Measurements from ENCODE around the gene SHC3. TPM values are rescaled to one million over a fixed set of nuclear protein-coding genes. Genes with fewer than 3 reads are reported as not detected.

The SHC3 gene
- total and polyA plus RNA-seq, 2 experiments from 2014 or later: 1.3 to 2.9 TPM

DNA sequence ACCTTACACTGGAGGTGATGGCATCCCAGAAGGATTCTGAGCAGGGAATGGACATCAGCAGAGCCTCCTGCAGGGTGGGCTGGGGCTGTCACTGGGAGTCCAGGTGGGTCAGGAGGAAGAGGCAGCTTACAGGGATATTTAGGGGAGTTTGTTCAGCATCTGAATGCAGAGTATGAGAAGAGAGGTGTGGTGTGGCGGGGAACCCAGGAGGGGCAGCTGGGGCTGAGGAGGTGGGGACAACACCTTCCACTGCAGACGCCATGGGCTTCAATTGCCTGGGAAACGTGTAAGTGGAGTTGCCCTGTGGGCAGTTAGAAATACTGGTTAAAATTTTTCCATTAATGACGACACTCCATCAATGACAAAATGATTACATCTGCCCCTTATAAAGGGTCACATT lies 153.9 kb downstream of the SHC3 start (continued):
- TF ChIP-seq, protein P1, sequence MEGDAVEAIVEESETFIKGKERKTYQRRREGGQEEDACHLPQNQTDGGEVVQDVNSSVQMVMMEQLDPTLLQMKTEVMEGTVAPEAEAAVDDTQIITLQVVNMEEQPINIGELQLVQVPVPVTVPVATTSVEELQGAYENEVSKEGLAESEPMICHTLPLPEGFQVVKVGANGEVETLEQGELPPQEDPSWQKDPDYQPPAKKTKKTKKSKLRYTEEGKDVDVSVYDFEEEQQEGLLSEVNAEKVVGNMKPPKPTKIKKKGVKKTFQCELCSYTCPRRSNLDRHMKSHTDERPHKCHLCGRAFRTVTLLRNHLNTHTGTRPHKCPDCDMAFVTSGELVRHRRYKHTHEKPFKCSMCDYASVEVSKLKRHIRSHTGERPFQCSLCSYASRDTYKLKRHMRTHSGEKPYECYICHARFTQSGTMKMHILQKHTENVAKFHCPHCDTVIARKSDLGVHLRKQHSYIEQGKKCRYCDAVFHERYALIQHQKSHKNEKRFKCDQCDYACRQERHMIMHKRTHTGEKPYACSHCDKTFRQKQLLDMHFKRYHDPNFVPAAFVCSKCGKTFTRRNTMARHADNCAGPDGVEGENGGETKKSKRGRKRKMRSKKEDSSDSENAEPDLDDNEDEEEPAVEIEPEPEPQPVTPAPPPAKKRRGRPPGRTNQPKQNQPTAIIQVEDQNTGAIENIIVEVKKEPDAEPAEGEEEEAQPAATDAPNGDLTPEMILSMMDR (conservative IDR thresholded peaks at IDR 0.05; ENCODE audit: low read depth in 2 of 2): no peak
- TF ChIP-seq, protein P2, sequence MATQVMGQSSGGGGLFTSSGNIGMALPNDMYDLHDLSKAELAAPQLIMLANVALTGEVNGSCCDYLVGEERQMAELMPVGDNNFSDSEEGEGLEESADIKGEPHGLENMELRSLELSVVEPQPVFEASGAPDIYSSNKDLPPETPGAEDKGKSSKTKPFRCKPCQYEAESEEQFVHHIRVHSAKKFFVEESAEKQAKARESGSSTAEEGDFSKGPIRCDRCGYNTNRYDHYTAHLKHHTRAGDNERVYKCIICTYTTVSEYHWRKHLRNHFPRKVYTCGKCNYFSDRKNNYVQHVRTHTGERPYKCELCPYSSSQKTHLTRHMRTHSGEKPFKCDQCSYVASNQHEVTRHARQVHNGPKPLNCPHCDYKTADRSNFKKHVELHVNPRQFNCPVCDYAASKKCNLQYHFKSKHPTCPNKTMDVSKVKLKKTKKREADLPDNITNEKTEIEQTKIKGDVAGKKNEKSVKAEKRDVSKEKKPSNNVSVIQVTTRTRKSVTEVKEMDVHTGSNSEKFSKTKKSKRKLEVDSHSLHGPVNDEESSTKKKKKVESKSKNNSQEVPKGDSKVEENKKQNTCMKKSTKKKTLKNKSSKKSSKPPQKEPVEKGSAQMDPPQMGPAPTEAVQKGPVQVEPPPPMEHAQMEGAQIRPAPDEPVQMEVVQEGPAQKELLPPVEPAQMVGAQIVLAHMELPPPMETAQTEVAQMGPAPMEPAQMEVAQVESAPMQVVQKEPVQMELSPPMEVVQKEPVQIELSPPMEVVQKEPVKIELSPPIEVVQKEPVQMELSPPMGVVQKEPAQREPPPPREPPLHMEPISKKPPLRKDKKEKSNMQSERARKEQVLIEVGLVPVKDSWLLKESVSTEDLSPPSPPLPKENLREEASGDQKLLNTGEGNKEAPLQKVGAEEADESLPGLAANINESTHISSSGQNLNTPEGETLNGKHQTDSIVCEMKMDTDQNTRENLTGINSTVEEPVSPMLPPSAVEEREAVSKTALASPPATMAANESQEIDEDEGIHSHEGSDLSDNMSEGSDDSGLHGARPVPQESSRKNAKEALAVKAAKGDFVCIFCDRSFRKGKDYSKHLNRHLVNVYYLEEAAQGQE (IDR thresholded peaks at IDR 0.05; ENCODE audit: unreplicated experiment): no peak
- no peak for TF ChIP-seq POLR2AphosphoS5 (IDR thresholded peaks at IDR 0.05; ENCODE audit: low read depth)
- no peak for TF ChIP-seq ZNF114 (CRISPR knock-in tag; IDR thresholded peaks at IDR 0.05)
- TF ChIP-seq JUNB (IDR thresholded peaks at IDR 0.05; ENCODE audit: unreplicated experiment): no peak
- no peak for TF ChIP-seq EZH2 (IDR thresholded peaks at IDR 0.05; ENCODE audit: low read depth, unreplicated experiment)

GRCh38 chr9:89023740-89024139 lies 154.9 kb downstream of the SHC3 start:
- H3K36me3 Mint-ChIP-seq (ENCODE audit: low read depth): peaks cover 9% of the 10 kb centered on the region
- DNase-seq (ENCODE audit: low spot score): no peak
- H3K4me1 Mint-ChIP-seq: peaks cover 17% of the 10 kb centered on the region
- TF ChIP-seq JUNB (IDR thresholded peaks at IDR 0.05; ENCODE audit: unreplicated experiment) (no peak), CREB1 (CRISPR knock-in tag; IDR thresholded peaks at IDR 0.05; ENCODE audit: low read depth) (no peak), ZNF331 (CRISPR knock-in tag; IDR thresholded peaks at IDR 0.05; ENCODE audit: low read depth) (no peak), EZH2 (IDR thresholded peaks at IDR 0.05; ENCODE audit: low read depth, unreplicated experiment) (no peak), ZNF462 (CRISPR knock-in tag; IDR thresholded peaks at IDR 0.05) (no peak), EZH2phosphoT487 (IDR thresholded peaks at IDR 0.05; ENCODE audit: unreplicated experiment) (no peak)
- TF ChIP-seq, protein P2 (IDR thresholded peaks at IDR 0.05; ENCODE audit: unreplicated experiment): no peak

More at GRCh38 chr9:89023740-89024139, 154.9 kb downstream of the SHC3 start:
- Histone ChIP-seq H3K4me2 (no peak overlapping the region), H3K79me2 (replicated peaks; ENCODE audit: insufficient read depth) (no peaks in the 10 kb centered on the region), H3K27ac (ENCODE audit: low read depth) (no peak overlapping the region), H3K4me3 (no peak overlapping the region), H3K4me1 (ENCODE audit: insufficient read depth) (0 out of 2 replicates have a peak, but pooled peaks cover 6% of the 10 kb centered on the region), H3K36me3 (ENCODE audit: insufficient read depth) (no peaks in the 10 kb centered on the region), H2AFZ (no peak overlapping the region), H3K27me3 (ENCODE audit: insufficient read depth) (no peaks in the 10 kb centered on the region), H3F3A (replicated peaks; ENCODE audit: low read depth) (no peaks in the 10 kb centered on the region), H4K20me1 (replicated peaks; ENCODE audit: insufficient read depth) (no peaks in the 10 kb centered on the region), H3K9me2 (ENCODE audit: insufficient read depth) (peaks cover 5% of the 10 kb centered on the region; the same call in 1 of the 2 replicates)
- ATAC-seq: no peak
- peaks cover 6% of the 10 kb centered on the region for H3K9me3 Mint-ChIP-seq
- no peak overlapping the region for H3K27ac Mint-ChIP-seq
- H3K4me3 Mint-ChIP-seq: no peak overlapping the region
- H3K27me3 Mint-ChIP-seq (ENCODE audit: insufficient read depth, low read depth, poor library complexity): peaks cover 9% of the 10 kb centered on the region

All from GM23338 (cell line).